Measurements from ENCODE around the gene PCSK2.

PCSK2 gene

GRCh38 chr20:17339000-17339399 lies 112.2 kb downstream of the PCSK2 start:
- no peak for DNase-seq (ENCODE audit: low spot score)

GRCh38 chr20:17343091-17343490 lies 116.3 kb downstream of the PCSK2 start:
- no peak for DNase-seq (ENCODE audit: low spot score)

- DNase-seq (ENCODE audit: low spot score): no peak
Observed at GRCh38 chr20:17343656-17344452, 117.0 kb downstream of the PCSK2 start.

GRCh38 chr20:17344790-17345189 lies 118.0 kb downstream of the PCSK2 start:
- no peak for DNase-seq (ENCODE audit: low spot score)

GRCh38 chr20:17345321-17345720 lies 118.5 kb downstream of the PCSK2 start:
- no peak for DNase-seq (ENCODE audit: low spot score)

- DNase-seq (ENCODE audit: low spot score): no peak
Observed at GRCh38 chr20:17350321-17350720, 123.5 kb downstream of the PCSK2 start.

GRCh38 chr20:17357238-17357637 lies 130.4 kb downstream of the PCSK2 start:
- DNase-seq (ENCODE audit: low spot score): no peak

- no peak for DNase-seq (ENCODE audit: low spot score)
Observed at GRCh38 chr20:17358854-17359253, 132.0 kb downstream of the PCSK2 start.

GRCh38 chr20:17364681-17365080 lies 137.8 kb downstream of the PCSK2 start:
- DNase-seq (ENCODE audit: low spot score): no peak

- no peak for DNase-seq (ENCODE audit: low spot score)
Observed at GRCh38 chr20:17365831-17366230, 139.0 kb downstream of the PCSK2 start.

GRCh38 chr20:17369506-17369905 lies 142.7 kb downstream of the PCSK2 start:
- DNase-seq (ENCODE audit: low spot score): no peak

- DNase-seq (ENCODE audit: low spot score): no peak
Observed at GRCh38 chr20:17372806-17373440, 146.1 kb downstream of the PCSK2 start.

- DNase-seq (ENCODE audit: low spot score): no peak
Observed at GRCh38 chr20:17374086-17374485, 147.2 kb downstream of the PCSK2 start.

- DNase-seq (ENCODE audit: low spot score): no peak
Observed at GRCh38 chr20:17376031-17376430, 149.2 kb downstream of the PCSK2 start.

- no peak for DNase-seq (ENCODE audit: low spot score)
Observed at GRCh38 chr20:17377231-17377630, 150.4 kb downstream of the PCSK2 start.

GRCh38 chr20:17379651-17380050 lies 152.8 kb downstream of the PCSK2 start:
- no peak for DNase-seq (ENCODE audit: low spot score)

- no peak for DNase-seq (ENCODE audit: low spot score)
Observed at GRCh38 chr20:17380801-17381200, 154.0 kb downstream of the PCSK2 start.

GRCh38 chr20:17381724-17382123 lies 154.9 kb downstream of the PCSK2 start:
- DNase-seq (ENCODE audit: low spot score): no peak

GRCh38 chr20:17385798-17386197 lies 159.0 kb downstream of the PCSK2 start:
- DNase-seq (ENCODE audit: low spot score): no peak

GRCh38 chr20:17390655-17391054 lies 163.8 kb downstream of the PCSK2 start:
- no peak for DNase-seq (ENCODE audit: low spot score)

- DNase-seq (ENCODE audit: low spot score): no peak
Observed at GRCh38 chr20:17391127-17391771, 164.4 kb downstream of the PCSK2 start.

GRCh38 chr20:17394411-17394810 lies 167.6 kb downstream of the PCSK2 start:
- DNase-seq (ENCODE audit: low spot score): no peak

GRCh38 chr20:17395729-17396128 lies 168.9 kb downstream of the PCSK2 start:
- DNase-seq (ENCODE audit: low spot score): no peak
